ENCODE results near the gene TBC1D22A. TPM values are rescaled to one million over a fixed set of nuclear protein-coding genes. Genes with fewer than 3 reads are reported as not detected.

The TBC1D22A gene
- total RNA-seq, 6 experiments from 2014 or later, result 20.4 to 24.1 (median 22.2) TPM

- TF ChIP-seq, protein P1, sequence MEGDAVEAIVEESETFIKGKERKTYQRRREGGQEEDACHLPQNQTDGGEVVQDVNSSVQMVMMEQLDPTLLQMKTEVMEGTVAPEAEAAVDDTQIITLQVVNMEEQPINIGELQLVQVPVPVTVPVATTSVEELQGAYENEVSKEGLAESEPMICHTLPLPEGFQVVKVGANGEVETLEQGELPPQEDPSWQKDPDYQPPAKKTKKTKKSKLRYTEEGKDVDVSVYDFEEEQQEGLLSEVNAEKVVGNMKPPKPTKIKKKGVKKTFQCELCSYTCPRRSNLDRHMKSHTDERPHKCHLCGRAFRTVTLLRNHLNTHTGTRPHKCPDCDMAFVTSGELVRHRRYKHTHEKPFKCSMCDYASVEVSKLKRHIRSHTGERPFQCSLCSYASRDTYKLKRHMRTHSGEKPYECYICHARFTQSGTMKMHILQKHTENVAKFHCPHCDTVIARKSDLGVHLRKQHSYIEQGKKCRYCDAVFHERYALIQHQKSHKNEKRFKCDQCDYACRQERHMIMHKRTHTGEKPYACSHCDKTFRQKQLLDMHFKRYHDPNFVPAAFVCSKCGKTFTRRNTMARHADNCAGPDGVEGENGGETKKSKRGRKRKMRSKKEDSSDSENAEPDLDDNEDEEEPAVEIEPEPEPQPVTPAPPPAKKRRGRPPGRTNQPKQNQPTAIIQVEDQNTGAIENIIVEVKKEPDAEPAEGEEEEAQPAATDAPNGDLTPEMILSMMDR (IDR thresholded peaks at IDR 0.05), result no peak
- Mint-ChIP-seq H3K27ac (no peak overlapping the region), H3K9me3 (no peaks in the 10 kb centered on the region), H3K27me3 (ENCODE audit: insufficient read depth) (peaks cover 3% of the 10 kb centered on the region), H3K36me3 (ENCODE audit: low read depth) (no peaks in the 10 kb centered on the region), H3K4me1 (ENCODE audit: low read depth) (peaks cover 4% of the 10 kb centered on the region; the same call in 1 of the 2 replicates), H3K4me3 (no peak overlapping the region)
- no peak for DNase-seq
These were observed 363.2 kb downstream of the TBC1D22A start for GRCh38 chr22:47125603-47126002.

DNA sequence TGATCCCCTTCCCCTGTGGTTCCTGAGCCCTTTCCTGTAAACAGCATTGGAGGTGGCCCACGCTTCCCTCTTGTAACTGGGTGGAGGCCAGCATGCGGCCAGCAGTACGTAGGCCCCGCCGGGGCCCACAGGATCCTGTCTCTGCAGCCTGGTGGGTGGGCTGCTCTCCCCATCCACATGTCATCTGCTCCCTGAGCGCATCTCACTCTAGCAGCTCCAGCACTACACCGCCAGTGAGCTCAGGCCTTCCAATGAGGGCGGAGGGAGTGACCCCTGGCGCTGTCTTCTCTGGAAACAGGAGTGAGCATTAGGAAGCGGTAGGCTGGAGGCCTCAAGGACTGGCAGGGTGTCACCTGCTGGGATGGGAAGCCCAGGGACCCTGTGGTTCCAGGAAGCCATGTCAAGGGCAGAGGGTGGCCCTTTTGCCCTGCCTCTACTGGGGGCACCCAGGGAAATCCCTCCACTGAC lies 363.9 kb downstream of the TBC1D22A start:
- H3K27me3 Mint-ChIP-seq (ENCODE audit: insufficient read depth), result peaks cover 3% of the 10 kb centered on the region
- no peak overlapping the region for H3K4me3 Mint-ChIP-seq
- no peaks in the 10 kb centered on the region for H3K36me3 Mint-ChIP-seq (ENCODE audit: low read depth)
- H3K4me1 Mint-ChIP-seq (ENCODE audit: low read depth), result peaks cover 4% of the 10 kb centered on the region; the same call in 1 of the 2 replicates
- no peak for DNase-seq
- H3K27ac Mint-ChIP-seq, result no peak overlapping the region
- H3K9me3 Mint-ChIP-seq, result no peaks in the 10 kb centered on the region
- TF ChIP-seq, protein P1 (IDR thresholded peaks at IDR 0.05), result no peak

GRCh38 chr22:47127441-47127871 lies 365.0 kb downstream of the TBC1D22A start:
- TF ChIP-seq, protein P1 (IDR thresholded peaks at IDR 0.05), result no peak

DNA sequence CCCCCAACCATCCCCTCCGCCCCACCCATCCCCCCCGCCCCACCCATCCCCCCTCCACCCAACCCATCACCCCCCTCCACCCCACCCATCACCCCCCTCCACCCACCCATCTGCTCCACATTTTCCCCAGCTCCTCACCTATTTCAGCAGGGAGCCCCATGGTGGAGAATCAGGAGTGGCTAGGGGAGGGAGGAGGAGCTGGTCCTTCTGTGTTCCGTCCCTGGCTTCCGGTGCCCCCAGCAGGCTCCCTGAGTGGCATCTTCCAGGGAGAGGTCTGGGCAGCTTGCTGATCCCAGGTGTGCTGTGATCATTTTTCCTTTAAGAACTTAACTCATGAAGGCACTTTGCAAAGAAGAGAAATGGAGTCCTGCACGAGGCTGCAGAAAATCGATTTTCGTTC lies 365.8 kb downstream of the TBC1D22A start:
- H3K9me3 Mint-ChIP-seq, result no peaks in the 10 kb centered on the region
- no peak for DNase-seq
- no peak overlapping the region for H3K4me3 Mint-ChIP-seq
- H3K27ac Mint-ChIP-seq, result no peak overlapping the region
- H3K36me3 Mint-ChIP-seq (ENCODE audit: low read depth), result no peaks in the 10 kb centered on the region
- H3K27me3 Mint-ChIP-seq (ENCODE audit: insufficient read depth), result peaks cover 3% of the 10 kb centered on the region
- TF ChIP-seq, protein P1 (IDR thresholded peaks at IDR 0.05), result no peak
- peaks cover 4% of the 10 kb centered on the region; the same call in 1 of the 2 replicates for H3K4me1 Mint-ChIP-seq (ENCODE audit: low read depth)

More at GRCh38 chr22:47127441-47127871, 365.0 kb downstream of the TBC1D22A start:
- H3K27me3 Mint-ChIP-seq (ENCODE audit: insufficient read depth), result peaks cover 3% of the 10 kb centered on the region
- H3K4me1 Mint-ChIP-seq (ENCODE audit: low read depth), result peaks cover 4% of the 10 kb centered on the region; the same call in 1 of the 2 replicates
- no peak overlapping the region for H3K27ac Mint-ChIP-seq
- no peaks in the 10 kb centered on the region for H3K36me3 Mint-ChIP-seq (ENCODE audit: low read depth)
- no peaks in the 10 kb centered on the region for H3K9me3 Mint-ChIP-seq
- H3K4me3 Mint-ChIP-seq, result no peak overlapping the region
- no peak for DNase-seq

GRCh38 chr22:47128622-47129215 lies 366.3 kb downstream of the TBC1D22A start:
- TF ChIP-seq, protein P1 (IDR thresholded peaks at IDR 0.05), result no peak
- H3K4me1 Mint-ChIP-seq (ENCODE audit: low read depth), result peaks cover 4% of the 10 kb centered on the region; the same call in 1 of the 2 replicates
- no peaks in the 10 kb centered on the region for H3K36me3 Mint-ChIP-seq (ENCODE audit: low read depth)
- H3K4me3 Mint-ChIP-seq, result no peak overlapping the region
- no peak overlapping the region for H3K27ac Mint-ChIP-seq
- H3K9me3 Mint-ChIP-seq, result no peaks in the 10 kb centered on the region
- H3K27me3 Mint-ChIP-seq (ENCODE audit: insufficient read depth), result peaks cover 3% of the 10 kb centered on the region
- no peak for DNase-seq

All from HFFc6 (cell line).